ENCODE measurements around the gene TESMIN.

The TESMIN gene

DNA sequence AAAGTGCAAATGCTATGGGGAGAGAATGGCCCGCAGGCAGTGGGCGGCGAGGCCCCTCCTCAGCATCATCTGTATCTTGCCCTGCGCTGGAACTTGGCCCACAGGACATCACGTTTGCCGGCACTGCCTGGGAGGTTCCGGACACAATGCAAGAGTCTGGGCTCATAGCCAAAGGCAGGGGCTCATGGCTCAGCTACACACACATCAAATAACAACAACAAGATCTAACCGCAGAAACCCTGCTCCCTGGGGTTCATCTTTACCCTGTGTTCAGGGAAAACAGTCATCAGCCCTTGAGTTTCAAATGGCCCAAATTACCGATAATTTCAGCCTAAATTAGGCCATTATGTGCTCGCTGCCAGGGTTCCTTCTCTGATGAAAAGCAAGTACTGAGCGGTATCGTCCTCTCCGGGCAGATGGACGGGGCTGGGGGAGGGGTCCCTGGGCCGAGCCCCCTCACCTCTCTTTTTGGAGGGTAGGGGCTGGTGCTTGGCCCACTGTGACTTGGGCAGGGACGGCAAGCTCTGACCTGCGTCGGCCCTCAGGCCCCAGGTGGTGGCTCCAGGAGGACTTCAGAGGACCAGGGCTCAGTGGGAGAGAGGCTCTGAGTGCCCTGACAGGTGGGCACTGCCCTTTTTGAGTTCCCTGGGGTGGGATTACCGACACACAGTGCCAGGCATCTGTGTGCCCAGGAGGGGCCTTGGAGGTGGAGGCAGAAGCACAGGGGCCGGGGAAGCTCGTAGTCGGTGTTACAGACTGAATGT, 92.0 kb downstream of the TESMIN start:
- DNase-seq (ENCODE audit: low read depth): no peak

DNA sequence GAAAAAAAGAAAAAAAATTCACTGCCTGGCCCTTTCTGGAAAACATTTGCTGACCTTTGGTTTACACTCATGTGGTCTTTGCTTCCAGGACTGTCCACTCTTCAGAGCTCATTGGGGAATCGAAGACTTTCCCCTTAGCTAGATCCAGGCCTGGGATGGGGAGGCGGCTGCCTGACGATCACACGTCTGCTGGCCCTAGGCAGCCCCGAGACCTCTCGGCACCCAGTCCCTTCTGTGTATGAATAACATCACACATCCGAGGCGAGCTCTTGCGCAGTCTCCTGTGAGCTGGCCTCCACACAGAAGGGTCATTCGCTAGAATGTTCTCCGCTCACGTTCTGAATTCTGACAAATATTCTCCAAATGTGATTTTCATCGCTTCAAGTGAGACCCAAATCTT, 92.7 kb downstream of the TESMIN start:
- no peak for DNase-seq (ENCODE audit: low read depth)

DNA sequence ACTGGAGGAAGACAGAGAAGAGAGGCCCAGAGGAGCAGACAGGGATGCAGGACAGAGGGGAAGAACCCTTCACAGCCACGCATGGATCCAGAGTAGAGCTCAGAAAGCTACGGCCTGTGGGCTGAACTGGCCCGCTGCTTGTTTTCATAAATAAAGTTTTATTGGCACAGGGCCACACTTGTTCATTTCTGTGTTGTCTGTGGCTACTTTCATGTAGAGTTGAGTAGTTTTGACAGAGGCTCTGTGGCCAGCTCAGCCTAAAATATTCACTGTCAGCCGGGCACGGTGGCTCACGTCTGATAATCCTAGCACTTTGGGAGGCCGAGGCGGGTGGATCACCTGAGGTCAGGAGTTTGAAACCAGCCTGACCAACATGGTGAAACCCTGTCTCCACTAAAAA, 93.2 kb downstream of the TESMIN start:
- DNase-seq (ENCODE audit: low read depth): no peak

All from activated T-cell treated with anti-CD3 and anti-CD28 coated beads for 48 hours (primary cell).